Epithelial cell of esophagus (primary cell): ENCODE measurements around the gene ADSS1.

Experiments used
- DNase-seq: peaks from one replicate; pipeline ENCODE4 v3.0.0; 2010; ENCODE audit warnings: low read depth
- H3K4me3 ChIP-seq: 2 replicates; pipeline ENCODE4 v1.5.1; 2011; ENCODE audit warnings: mild to moderate bottlenecking, low read length, control low read depth
- TF ChIP-seq, protein P1 (sequence below): IDR thresholded peaks from 2 replicates; pipeline ENCODE4 v1.5.1; 2011; ENCODE audit warnings: low read depth, mild to moderate bottlenecking, low read length, control low read depth, inconsistent platforms; ENCODE audit not compliant: insufficient read depth; ENCODE audit errors: missing control alignments

The ADSS1 gene

DNA sequence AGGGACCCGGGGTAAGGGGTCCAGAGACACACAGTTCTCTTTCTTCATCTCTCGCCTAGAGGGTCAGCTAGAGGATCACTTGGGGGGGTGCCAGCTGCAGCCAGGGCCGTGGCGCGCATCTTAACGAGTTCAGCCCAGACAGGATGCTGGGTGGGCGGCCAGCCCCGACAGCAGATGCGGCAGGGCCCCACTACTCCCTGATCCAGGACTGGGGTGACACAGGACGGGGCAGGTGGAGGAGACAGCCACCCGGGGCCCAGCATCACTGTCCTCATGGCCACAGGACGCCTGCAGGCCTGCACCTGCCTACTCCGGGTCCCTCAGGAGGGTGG, 58.7 kb downstream of the ADSS1 start:
- TF ChIP-seq, protein P1, sequence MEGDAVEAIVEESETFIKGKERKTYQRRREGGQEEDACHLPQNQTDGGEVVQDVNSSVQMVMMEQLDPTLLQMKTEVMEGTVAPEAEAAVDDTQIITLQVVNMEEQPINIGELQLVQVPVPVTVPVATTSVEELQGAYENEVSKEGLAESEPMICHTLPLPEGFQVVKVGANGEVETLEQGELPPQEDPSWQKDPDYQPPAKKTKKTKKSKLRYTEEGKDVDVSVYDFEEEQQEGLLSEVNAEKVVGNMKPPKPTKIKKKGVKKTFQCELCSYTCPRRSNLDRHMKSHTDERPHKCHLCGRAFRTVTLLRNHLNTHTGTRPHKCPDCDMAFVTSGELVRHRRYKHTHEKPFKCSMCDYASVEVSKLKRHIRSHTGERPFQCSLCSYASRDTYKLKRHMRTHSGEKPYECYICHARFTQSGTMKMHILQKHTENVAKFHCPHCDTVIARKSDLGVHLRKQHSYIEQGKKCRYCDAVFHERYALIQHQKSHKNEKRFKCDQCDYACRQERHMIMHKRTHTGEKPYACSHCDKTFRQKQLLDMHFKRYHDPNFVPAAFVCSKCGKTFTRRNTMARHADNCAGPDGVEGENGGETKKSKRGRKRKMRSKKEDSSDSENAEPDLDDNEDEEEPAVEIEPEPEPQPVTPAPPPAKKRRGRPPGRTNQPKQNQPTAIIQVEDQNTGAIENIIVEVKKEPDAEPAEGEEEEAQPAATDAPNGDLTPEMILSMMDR: no peak
- H3K4me3 ChIP-seq: no peak overlapping the region
- DNase-seq: no peak

DNA sequence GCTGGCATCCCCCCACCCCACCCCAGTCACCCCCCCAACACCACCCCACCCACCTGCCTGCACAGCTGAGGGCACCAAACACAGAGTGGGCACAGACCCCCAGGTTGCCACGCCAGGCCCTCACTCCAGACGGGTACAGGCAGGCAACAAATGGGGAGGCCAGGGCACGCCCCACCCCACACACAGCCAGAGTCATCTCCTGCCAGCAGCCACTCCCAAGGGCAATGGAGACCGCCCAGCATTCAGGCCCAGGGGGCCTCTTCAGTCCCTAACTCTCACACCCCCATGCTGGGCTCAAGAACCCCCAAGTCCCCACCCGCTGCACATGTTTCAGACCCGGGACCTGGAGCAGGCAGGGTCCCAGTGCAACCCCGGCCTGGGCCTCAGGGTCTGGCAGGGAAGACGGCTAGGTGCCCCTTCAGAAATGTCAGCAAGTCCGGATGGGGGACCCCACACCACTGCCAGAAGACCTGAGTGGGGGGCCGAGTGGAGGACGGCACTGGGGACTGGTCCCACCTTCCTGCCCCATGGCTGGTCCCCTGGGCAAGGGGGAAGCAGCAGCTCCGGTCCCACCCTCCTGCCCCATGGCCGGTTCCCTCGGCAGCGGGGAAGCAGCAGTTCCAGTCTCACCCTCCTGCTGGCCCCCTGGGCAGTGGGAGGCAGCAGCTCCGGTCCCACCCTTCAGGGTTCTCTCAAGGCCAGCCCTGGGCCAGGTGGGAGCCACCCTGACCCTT, 59.6 kb downstream of the ADSS1 start:
- no peak overlapping the region for H3K4me3 ChIP-seq
- DNase-seq: no peak
- TF ChIP-seq, protein P1: no peak

DNA sequence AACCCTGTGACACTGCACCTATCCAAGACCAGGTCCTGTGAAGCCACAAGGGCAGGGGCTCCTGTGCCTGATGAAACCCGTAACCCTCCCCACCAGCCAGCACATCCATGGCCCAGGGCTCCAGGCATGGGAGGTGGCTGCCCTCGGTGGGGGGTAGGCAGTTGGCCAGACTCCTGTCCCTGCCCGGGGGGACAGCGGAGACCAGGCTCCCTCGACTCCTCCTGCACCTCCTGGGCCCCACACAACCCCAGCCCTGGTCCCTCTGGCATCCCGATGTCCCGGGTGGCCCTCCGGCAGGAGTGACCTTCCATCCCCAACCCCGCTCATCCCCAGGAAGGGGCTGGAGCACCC, 60.2 kb downstream of the ADSS1 start:
- no peak for DNase-seq
- no peak overlapping the region for H3K4me3 ChIP-seq
- TF ChIP-seq, protein P1: no peak

DNA sequence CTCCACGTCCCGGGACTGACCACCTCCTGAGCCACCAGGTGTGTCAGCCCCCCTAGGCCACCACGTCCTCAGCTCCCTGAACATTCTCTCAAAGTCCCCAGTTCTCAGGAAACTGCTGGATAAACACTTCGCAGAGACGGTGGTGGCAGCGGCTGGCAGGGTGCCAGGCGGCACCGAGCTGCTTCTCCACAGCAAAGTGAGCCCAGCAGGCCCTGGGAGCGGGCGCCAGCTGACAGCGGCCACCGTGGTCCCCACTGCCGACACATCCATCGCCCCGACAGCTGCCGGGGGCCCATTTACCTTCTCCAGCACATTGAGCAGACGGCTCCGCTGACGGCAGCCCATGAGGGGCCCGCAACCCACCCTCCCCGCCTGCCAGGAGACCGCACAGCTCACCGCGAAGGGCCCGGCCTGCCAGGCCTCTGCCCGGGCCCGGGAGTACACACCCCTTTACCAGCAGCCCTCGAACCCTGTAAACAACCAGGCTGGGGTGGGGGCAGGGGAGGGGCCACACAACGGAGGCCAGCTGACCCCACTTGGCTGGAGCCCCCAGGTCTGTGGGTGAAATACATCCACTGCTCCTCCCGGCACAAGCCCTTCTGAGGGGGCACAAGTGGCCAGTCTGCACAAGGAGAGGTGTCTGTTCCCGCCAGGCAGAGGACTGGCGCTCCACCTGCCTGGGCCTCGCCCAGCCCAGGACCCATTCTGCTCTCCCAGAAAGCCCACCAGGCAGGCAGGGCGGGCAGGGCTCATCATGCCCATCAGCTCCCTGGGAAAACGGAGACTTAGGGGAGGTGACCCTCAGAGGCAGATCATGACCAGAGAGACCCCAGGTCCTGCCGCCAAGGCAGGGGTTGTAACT, 61.0 kb downstream of the ADSS1 start:
- TF ChIP-seq, protein P1: no peak

DNA sequence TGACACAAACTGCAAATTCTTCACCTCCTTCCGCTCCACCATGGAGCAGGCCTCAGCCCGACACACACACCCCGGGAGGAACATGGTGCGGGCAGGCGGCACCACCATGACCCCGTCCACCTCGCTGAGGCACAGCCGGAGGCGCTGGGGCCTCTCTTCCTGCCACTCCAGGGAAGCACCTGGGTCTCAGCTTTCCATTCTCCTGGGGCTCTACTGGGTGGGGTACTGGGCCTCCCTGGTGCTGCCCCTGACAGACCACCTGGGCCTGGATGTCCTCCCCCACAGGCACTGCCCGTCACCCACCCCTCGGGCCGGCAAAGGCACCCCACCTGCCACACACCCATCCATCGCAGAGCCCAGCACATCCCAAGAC, 61.7 kb downstream of the ADSS1 start:
- TF ChIP-seq, protein P1: no peak
- H3K4me3 ChIP-seq: no peak overlapping the region
- no peak for DNase-seq

More for the DNA sequence above, 61.0 kb downstream of the ADSS1 start:
- no peak overlapping the region for H3K4me3 ChIP-seq
- no peak for DNase-seq

DNA sequence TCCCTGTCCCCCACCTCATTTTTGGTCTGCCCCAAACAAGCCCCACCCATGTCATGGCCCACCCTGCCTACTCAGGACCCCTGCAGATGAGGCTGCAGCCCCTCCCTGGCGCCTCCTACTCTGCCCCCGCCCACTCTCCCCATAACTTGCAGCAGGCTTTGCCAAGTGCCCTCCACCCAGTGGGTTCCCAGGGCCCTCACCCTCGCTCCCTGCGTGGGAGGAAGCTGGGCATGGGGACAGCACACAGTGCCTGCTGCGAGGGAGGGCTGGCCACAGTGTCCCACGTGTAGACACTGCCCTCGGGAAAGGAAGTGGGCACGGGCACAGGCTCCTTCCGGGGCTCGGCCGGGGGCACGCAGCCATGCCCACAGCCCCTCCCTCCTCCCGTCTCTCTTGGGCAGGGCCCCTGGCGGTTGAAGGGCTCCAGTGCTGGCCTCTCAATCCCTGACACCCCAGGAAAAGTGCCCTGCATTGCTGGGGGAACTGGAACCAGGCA, 62.1 kb downstream of the ADSS1 start:
- TF ChIP-seq, protein P1: no peak
- DNase-seq: no peak
- H3K4me3 ChIP-seq: no peak overlapping the region
